Kidney tubule cell (primary cell): Measurements from ENCODE around the gene PDIK1L.
"Not testable (repeated sequence)": the region's sequence is repeated elsewhere in the genome, so short reads cannot be mapped to it uniquely, and the experiment has no call there.

Source experiments
- DNase-seq: peaks from one replicate; pipeline ENCODE4 v3.0.0-alpha.2; 2018; ENCODE audit warnings: low spot score

PDIK1L gene

GRCh38 chr1:26090893-26091292 is 20.7 kb upstream of the PDIK1L start:
- no peak for DNase-seq

GRCh38 chr1:26092422-26092821 is 19.2 kb upstream of the PDIK1L start:
- no peak for DNase-seq

- not testable (repeated sequence) for DNase-seq
These were observed 18.1 kb upstream of the PDIK1L start for GRCh38 chr1:26093569-26093968.

- DNase-seq = peak; percentile 13
These were observed 17.5 kb upstream of the PDIK1L start for GRCh38 chr1:26094076-26094669.

- DNase-seq = peak; percentile 39
These were observed 16.8 kb upstream of the PDIK1L start for GRCh38 chr1:26094677-26095383.

- no peak for DNase-seq
These were observed 15.2 kb upstream of the PDIK1L start for GRCh38 chr1:26096471-26096870.

GRCh38 chr1:26097696-26098095 is 13.9 kb upstream of the PDIK1L start:
- DNase-seq = peak; percentile 48

GRCh38 chr1:26098602-26099001 is 13.0 kb upstream of the PDIK1L start:
- DNase-seq = no peak

- DNase-seq = no peak
These were observed 11.8 kb upstream of the PDIK1L start for GRCh38 chr1:26099780-26100179.

- DNase-seq = not testable (repeated sequence)
These were observed 11.4 kb upstream of the PDIK1L start for GRCh38 chr1:26100204-26100603.

GRCh38 chr1:26102119-26102518 is 9.5 kb upstream of the PDIK1L start:
- no peak for DNase-seq

- DNase-seq = no peak
These were observed 9.1 kb upstream of the PDIK1L start for GRCh38 chr1:26102526-26102925.

GRCh38 chr1:26105226-26105548 is 6.4 kb upstream of the PDIK1L start:
- DNase-seq = not testable (repeated sequence)

GRCh38 chr1:26109229-26110164 is 2.1 kb upstream of the PDIK1L start:
- peak; percentile 15 for DNase-seq

GRCh38 chr1:26110731-26111529 is 694 bp upstream of the PDIK1L start:
- DNase-seq = peak; percentile 73

- peak; percentile 66 for DNase-seq
These were observed 767 bp downstream of the PDIK1L start for GRCh38 chr1:26112407-26112775.

- DNase-seq = no peak
These were observed 2.7 kb downstream of the PDIK1L start for GRCh38 chr1:26114165-26114927.

GRCh38 chr1:26119892-26120608 is 8.4 kb downstream of the PDIK1L start:
- no peak for DNase-seq

GRCh38 chr1:26121854-26122773 is 10.5 kb downstream of the PDIK1L start:
- DNase-seq = peak; percentile 31
